ENCODE data around the gene PHOX2A. TPM values are rescaled to one million over a fixed set of nuclear protein-coding genes. Genes with fewer than 3 reads are reported as not detected.
"Not testable (repeated sequence)": the region's sequence is repeated elsewhere in the genome, so short reads cannot be mapped to it uniquely, and the experiment has no call there.

PHOX2A gene
- total RNA-seq, 4 donors from 2014 or later = not detected

GRCh38 chr11:72216638-72217037 is 27.3 kb downstream of the PHOX2A start, which contains the start of gene FOLR2:
Gene FOLR2, plus strand, starts transcription at chr11:72216794. Its CDS starts 1,791 bp downstream, at chr11:72218585.
- Histone ChIP-seq H3K4me3 (no peak within 1 kb of the TSS), H3K9me3 (no peaks in the 10 kb centered on the region), H3K36me3 (no peaks in the 10 kb centered on the region), H3K27ac (no peak within 1 kb of the TSS), H3K4me1 (no peaks in the 10 kb centered on the region), H3K27me3 (no peaks in the 10 kb centered on the region)
- no peak for DNase-seq
- TF ChIP-seq, protein P1, sequence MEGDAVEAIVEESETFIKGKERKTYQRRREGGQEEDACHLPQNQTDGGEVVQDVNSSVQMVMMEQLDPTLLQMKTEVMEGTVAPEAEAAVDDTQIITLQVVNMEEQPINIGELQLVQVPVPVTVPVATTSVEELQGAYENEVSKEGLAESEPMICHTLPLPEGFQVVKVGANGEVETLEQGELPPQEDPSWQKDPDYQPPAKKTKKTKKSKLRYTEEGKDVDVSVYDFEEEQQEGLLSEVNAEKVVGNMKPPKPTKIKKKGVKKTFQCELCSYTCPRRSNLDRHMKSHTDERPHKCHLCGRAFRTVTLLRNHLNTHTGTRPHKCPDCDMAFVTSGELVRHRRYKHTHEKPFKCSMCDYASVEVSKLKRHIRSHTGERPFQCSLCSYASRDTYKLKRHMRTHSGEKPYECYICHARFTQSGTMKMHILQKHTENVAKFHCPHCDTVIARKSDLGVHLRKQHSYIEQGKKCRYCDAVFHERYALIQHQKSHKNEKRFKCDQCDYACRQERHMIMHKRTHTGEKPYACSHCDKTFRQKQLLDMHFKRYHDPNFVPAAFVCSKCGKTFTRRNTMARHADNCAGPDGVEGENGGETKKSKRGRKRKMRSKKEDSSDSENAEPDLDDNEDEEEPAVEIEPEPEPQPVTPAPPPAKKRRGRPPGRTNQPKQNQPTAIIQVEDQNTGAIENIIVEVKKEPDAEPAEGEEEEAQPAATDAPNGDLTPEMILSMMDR (IDR thresholded peaks at IDR 0.05) = no peak
- no peak for TF ChIP-seq POLR2A (IDR thresholded peaks at IDR 0.05)

DNA sequence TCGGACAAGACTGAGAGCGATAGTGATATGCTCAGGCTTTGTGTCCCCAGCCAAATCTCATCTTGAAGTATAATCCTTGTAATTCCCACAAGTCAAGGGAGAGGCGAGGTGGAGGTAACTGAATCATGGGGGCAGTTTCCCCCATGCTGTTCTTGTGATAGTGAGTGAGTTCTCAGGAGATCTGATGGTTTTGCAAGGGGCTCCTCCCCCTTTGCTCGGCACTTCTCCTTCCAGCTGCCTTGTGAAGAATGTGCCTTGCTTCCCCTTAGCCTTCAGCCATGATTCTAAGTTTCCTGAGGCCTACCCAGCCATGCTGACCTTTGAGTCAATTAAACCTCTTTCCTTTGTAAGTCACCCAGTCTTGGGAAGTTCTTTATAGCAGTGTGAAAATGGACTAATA is 34.9 kb downstream of the PHOX2A start:
- TF ChIP-seq, protein P1 (IDR thresholded peaks at IDR 0.05) = no peak
- TF ChIP-seq POLR2A (IDR thresholded peaks at IDR 0.05) = no peak
- Histone ChIP-seq H3K9me3 (peaks cover 0 to 7% (median 0%) of the 10 kb centered on the region in 4 donors), H3K27me3 (no peaks in the 10 kb centered on the region), H3K27ac (no peak overlapping the region), H3K36me3 (no peaks in the 10 kb centered on the region), H3K4me1 (no peaks in the 10 kb centered on the region), H3K4me3 (peak overlapping the region in 1 of 4 donors; percentile 8)
- DNase-seq = peak in 1 of 3 donors; percentile 46

GRCh38 chr11:72208281-72208680 is 35.7 kb downstream of the PHOX2A start:
- Histone ChIP-seq H3K27me3 (no peaks in the 10 kb centered on the region), H3K4me3 (no peak overlapping the region), H3K9me3 (peaks cover 0 to 7% (median 0%) of the 10 kb centered on the region in 4 donors), H3K4me1 (no peaks in the 10 kb centered on the region), H3K36me3 (no peaks in the 10 kb centered on the region), H3K27ac (no peak overlapping the region)
- TF ChIP-seq POLR2A (IDR thresholded peaks at IDR 0.05) = no peak
- TF ChIP-seq, protein P1 (IDR thresholded peaks at IDR 0.05) = no peak
- peak in 1 of 3 donors; percentile 7 for DNase-seq

- H3K4me1 ChIP-seq, H3K27me3 ChIP-seq, H3K36me3 ChIP-seq, H3K27ac ChIP-seq, H3K9me3 ChIP-seq, H3K4me3 ChIP-seq: not testable (repeated sequence)
- peak in 1 of 3 donors; percentile 9 for DNase-seq
Measured at GRCh38 chr11:72206794-72207193, 37.2 kb downstream of the PHOX2A start.

GRCh38 chr11:72204886-72205285 is 39.1 kb downstream of the PHOX2A start:
- no peaks in the 10 kb centered on the region for H3K4me1 ChIP-seq
- TF ChIP-seq, protein P1 (IDR thresholded peaks at IDR 0.05) = no peak
- H3K27me3 ChIP-seq = no peaks in the 10 kb centered on the region
- DNase-seq = no peak
- no peak overlapping the region for H3K4me3 ChIP-seq
- no peak overlapping the region for H3K27ac ChIP-seq
- H3K36me3 ChIP-seq = no peaks in the 10 kb centered on the region
- H3K9me3 ChIP-seq = peaks cover 0 to 6% (median 0%) of the 10 kb centered on the region in 4 donors

DNA sequence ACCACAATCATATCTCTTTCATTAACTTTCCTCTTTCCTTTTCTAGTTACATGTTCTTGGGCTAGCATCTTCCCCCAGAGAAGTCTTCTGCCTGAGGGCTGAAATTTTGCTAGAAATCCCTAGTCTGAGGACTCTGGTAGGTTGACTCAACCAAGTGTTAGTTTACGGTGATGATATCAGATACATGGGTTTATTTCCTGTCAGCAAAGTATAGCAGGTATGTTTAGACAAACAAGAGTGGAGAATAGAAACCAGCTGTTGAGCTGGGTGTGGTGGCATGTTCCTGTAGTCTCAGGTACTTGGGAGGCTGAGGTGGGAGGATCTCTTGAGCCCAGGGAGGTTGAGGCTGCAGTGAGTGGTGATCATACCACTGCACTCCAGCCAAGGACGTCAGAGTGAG is 40.8 kb downstream of the PHOX2A start:
- no peak overlapping the region for H3K4me3 ChIP-seq
- H3K36me3 ChIP-seq = no peaks in the 10 kb centered on the region
- no peaks in the 10 kb centered on the region for H3K27me3 ChIP-seq
- no peak overlapping the region for H3K27ac ChIP-seq
- TF ChIP-seq, protein P1 (IDR thresholded peaks at IDR 0.05) = no peak
- TF ChIP-seq POLR2A (IDR thresholded peaks at IDR 0.05) = no peak
- no peaks in the 10 kb centered on the region for H3K4me1 ChIP-seq
- H3K9me3 ChIP-seq = no peaks in the 10 kb centered on the region
- DNase-seq = peak in 1 of 3 donors; percentile 22

Measured in Peyer's patch (tissue), 4 donors.